ENCODE measurements around the gene ATOH7.

DNA sequence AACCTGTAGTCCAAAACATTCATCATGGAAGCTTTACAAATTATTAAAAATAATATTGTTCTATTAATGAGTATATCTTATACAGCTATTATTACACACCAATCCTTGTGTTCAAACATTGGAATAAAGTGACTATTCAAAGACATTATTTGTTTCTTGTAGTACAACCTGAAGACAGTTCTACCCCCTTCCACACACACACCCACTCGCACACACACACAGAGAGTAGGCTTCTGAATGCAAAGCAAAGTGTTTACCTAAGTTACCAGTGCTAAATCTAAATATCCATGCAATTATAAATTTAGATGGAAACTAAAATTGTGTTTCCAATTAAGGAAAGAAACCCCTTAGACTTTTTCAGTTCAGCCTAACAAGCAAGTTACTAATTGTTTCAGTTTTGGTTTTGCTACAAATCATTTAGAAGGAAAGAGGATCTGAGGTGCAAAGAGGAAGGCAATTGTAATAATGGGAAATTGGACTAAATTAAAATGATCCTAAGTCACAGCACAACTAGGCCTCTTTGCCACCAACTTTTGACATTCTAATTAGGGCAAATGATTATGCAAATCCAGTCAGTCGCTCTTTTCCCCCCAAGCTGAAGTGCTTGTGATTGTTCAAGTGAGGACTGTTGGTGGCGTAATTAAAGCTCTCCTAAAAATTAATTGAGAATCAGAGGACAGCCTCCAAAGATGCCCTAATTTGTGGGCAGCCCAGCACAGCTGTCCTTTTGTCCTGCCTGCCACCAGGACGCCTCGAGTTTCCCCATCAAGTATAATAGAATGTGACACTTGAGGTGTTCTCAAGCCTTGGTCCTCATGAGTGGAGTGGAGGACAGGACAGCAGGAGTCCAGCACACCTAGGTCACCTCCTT lies 19.9 kb upstream of the ATOH7 start:
- TF ChIP-seq POLR2A (IDR thresholded peaks at IDR 0.05; ENCODE audit: low read depth) = no peak
- TF ChIP-seq, protein P1, sequence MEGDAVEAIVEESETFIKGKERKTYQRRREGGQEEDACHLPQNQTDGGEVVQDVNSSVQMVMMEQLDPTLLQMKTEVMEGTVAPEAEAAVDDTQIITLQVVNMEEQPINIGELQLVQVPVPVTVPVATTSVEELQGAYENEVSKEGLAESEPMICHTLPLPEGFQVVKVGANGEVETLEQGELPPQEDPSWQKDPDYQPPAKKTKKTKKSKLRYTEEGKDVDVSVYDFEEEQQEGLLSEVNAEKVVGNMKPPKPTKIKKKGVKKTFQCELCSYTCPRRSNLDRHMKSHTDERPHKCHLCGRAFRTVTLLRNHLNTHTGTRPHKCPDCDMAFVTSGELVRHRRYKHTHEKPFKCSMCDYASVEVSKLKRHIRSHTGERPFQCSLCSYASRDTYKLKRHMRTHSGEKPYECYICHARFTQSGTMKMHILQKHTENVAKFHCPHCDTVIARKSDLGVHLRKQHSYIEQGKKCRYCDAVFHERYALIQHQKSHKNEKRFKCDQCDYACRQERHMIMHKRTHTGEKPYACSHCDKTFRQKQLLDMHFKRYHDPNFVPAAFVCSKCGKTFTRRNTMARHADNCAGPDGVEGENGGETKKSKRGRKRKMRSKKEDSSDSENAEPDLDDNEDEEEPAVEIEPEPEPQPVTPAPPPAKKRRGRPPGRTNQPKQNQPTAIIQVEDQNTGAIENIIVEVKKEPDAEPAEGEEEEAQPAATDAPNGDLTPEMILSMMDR (IDR thresholded peaks at IDR 0.05) = no peak
- TF ChIP-seq EP300 (IDR thresholded peaks at IDR 0.05) = no peak
- TF ChIP-seq POLR2AphosphoS5 (IDR thresholded peaks at IDR 0.05) = no peak

All from esophagus muscularis mucosa (tissue), 4 donors.